ENCODE data around the gene TMEFF2.

DNA sequence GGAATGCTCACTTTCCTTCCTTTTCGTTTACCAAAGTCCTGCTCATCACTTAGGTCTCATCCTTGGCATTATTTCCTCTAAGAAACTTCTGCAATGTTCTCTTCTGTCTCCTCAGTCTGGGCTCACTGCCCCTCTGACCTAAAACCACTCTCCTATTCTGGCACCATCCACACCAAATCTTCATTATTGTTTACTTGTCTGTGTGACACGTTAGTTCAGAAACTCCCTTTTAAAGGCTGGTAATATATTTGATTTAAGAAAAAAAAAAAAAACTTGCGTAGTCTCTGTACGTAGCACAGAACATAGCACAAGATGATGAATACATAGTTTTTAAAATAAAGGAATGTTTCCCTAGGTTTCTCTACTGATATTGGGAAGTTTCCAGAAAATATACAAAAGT, 229.0 kb downstream of the TMEFF2 start:
- TF ChIP-seq, protein P1, sequence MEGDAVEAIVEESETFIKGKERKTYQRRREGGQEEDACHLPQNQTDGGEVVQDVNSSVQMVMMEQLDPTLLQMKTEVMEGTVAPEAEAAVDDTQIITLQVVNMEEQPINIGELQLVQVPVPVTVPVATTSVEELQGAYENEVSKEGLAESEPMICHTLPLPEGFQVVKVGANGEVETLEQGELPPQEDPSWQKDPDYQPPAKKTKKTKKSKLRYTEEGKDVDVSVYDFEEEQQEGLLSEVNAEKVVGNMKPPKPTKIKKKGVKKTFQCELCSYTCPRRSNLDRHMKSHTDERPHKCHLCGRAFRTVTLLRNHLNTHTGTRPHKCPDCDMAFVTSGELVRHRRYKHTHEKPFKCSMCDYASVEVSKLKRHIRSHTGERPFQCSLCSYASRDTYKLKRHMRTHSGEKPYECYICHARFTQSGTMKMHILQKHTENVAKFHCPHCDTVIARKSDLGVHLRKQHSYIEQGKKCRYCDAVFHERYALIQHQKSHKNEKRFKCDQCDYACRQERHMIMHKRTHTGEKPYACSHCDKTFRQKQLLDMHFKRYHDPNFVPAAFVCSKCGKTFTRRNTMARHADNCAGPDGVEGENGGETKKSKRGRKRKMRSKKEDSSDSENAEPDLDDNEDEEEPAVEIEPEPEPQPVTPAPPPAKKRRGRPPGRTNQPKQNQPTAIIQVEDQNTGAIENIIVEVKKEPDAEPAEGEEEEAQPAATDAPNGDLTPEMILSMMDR (conservative IDR thresholded peaks at IDR 0.05; ENCODE audit: low read length), result no peak
- no peak for TF ChIP-seq EZH2phosphoT487 (IDR thresholded peaks at IDR 0.05; ENCODE audit: borderline replicate concordance, low read depth, low read length)
